GM12878 (cell line): ENCODE measurements around the gene GAB1. TPM values are rescaled to one million over a fixed set of nuclear protein-coding genes. Genes with fewer than 3 reads are reported as not detected.

Experiments used
- ATAC-seq: fragments of 200-7000 bp; cut with Tn5 transposase; 3 replicates; pipeline ENCODE4 v1.9.1; 2020; ENCODE audit warnings: mild to moderate bottlenecking, moderate library complexity
- BruUV-seq: library from RNA; stranded (reverse); fragments of 400-500 nt; replicated peaks from 2 replicates; lab custom pipeline; 2021; lab: Mats Ljungman, UMichigan
- CTCF ChIA-PET: fragments of 300-600 bp; sonication (Branson Sonifier 250); formaldehyde crosslinking; extraction: SDS; loops from one replicate; lab custom pipeline; 2021; ENCODE audit warnings: inconsistent platforms; lab: Yijun Ruan, JAX
- POLR2A ChIA-PET: fragments of 350-600 bp; formaldehyde crosslinking; extraction: SDS; loops from one replicate; lab custom pipeline; 2021; ENCODE audit warnings: inconsistent platforms; lab: Charles Lee
- RAD21 ChIA-PET: fragments of 300-600 bp; sonication (Branson Sonifier 250); formaldehyde crosslinking; loops from one replicate; lab custom pipeline; 2023; ENCODE audit warnings: antibody characterized with exemption; ENCODE audit not compliant: unreplicated experiment; lab: Charles Lee
- SMC1A ChIA-PET: fragments of 300-600 bp; sonication (Branson Sonifier 250); formaldehyde crosslinking; loops from one replicate; lab custom pipeline; 2023; ENCODE audit not compliant: unreplicated experiment, uncharacterized antibody; lab: Charles Lee
- DNase-seq: peaks from one replicate; pipeline ENCODE4 v3.0.0-alpha.2; 2011; ENCODE audit warnings: low read depth, low spot score
- FAIRE-seq: peaks from 3 replicates; lab custom pipeline; 2011; peaks lifted over from hg19 to GRCh38; lab: Jason Lieb, UNC
- H2AFZ ChIP-seq: 2 replicates; pipeline ENCODE4 v1.6.0; 2011; ENCODE audit warnings: low read depth, low read length, control low read depth; ENCODE audit not compliant: control insufficient read depth
- H3K27ac ChIP-seq: 2 replicates; pipeline ENCODE4 v1.5.1; 2011; ENCODE audit warnings: control low read depth; ENCODE audit not compliant: control insufficient read depth, insufficient read depth
- H3K27me3 ChIP-seq, 2 experiments: replicated peaks in 1 of 2; 2 replicates each; pipeline versions ENCODE4 v1.6.0 to v1.6.1; 2011; ENCODE audit warnings: low read length in 1 of 2; ENCODE audit not compliant: control insufficient read depth in 2 of 2, insufficient read depth in 2 of 2
- H3K36me3 ChIP-seq, 2 experiments: 2 replicates each; pipeline ENCODE4 v1.5.1; 2011; ENCODE audit warnings: low read length in 1 of 2; ENCODE audit not compliant: control insufficient read depth in 2 of 2, insufficient read depth in 2 of 2
- H3K4me1 ChIP-seq: 2 replicates; pipeline ENCODE4 v1.6.1; 2011; ENCODE audit warnings: mild to moderate bottlenecking, low read length, moderate library complexity, mixed read lengths; ENCODE audit not compliant: control insufficient read depth, insufficient read depth
- H3K4me2 ChIP-seq: 2 replicates; pipeline ENCODE4 v1.6.0; 2011; ENCODE audit warnings: control low read depth; ENCODE audit not compliant: control insufficient read depth, insufficient read depth
- H3K4me3 ChIP-seq: fragments of 200-600 bp; sonication (generic); 2 replicates; pipeline ENCODE4 v1.5.1; 2016
- H3K79me2 ChIP-seq: 2 replicates; pipeline ENCODE4 v1.6.0; 2011; ENCODE audit warnings: low read length; ENCODE audit not compliant: control insufficient read depth, insufficient read depth
- H3K9ac ChIP-seq: 2 replicates; pipeline ENCODE4 v1.8.0; 2011; ENCODE audit warnings: low read length, control low read depth, mixed read lengths; ENCODE audit not compliant: control insufficient read depth, insufficient read depth
- H3K9me3 ChIP-seq: replicated peaks from 3 replicates; pipeline ENCODE4 v1.5.1; 2011; ENCODE audit warnings: mild to moderate bottlenecking, low read length; ENCODE audit not compliant: control insufficient read depth, insufficient read depth
- H4K20me1 ChIP-seq: 2 replicates; pipeline ENCODE4 v1.6.0; 2011; ENCODE audit not compliant: control insufficient read depth, insufficient read depth
- CBFB ChIP-seq: IDR thresholded peaks from 2 replicates; pipeline ENCODE4 v1.6.1; 2016; ENCODE audit warnings: antibody characterized with exemption, low read depth
- EGR1 ChIP-seq, 2 experiments: IDR thresholded peaks; 1 replicate in 1 of 2; 2 replicates in 1 of 2; pipeline ENCODE4 v1.6.1; 2011 to 2012; ENCODE audit warnings: low read depth in 2 of 2, low read length in 2 of 2, borderline replicate concordance in 1 of 2, mild to moderate bottlenecking in 1 of 2, moderate library complexity in 1 of 2
- EP300 ChIP-seq, 2 experiments: fragments of 150-350 bp in 1 of 2; IDR thresholded peaks; 2 replicates each; pipeline ENCODE4 v1.6.1; 2011 to 2012; ENCODE audit warnings: low read depth in 2 of 2, low read length in 2 of 2, borderline replicate concordance in 1 of 2, improper control_type of control experiment in 1 of 2, inconsistent platforms in 1 of 2; ENCODE audit not compliant: control insufficient read depth in 1 of 2
- FOXM1 ChIP-seq: IDR thresholded peaks from 2 replicates; pipeline ENCODE4 v1.6.1; 2012; ENCODE audit warnings: low read depth, mild to moderate bottlenecking, inconsistent platforms, low read length, moderate library complexity
- KAT2A ChIP-seq: conservative IDR thresholded peaks from 2 replicates; pipeline ENCODE4 v1.6.1; 2011; ENCODE audit warnings: low read depth, low read length; ENCODE audit not compliant: control insufficient read depth
- MLLT1 ChIP-seq: fragments of 450-650 bp; IDR thresholded peaks from 2 replicates; pipeline ENCODE4 v1.6.1; 2016; ENCODE audit warnings: mild to moderate bottlenecking
- NR2C1 ChIP-seq: fragments of 450-650 bp; IDR thresholded peaks from 2 replicates; pipeline ENCODE4 v1.6.1; 2017; ENCODE audit warnings: antibody characterized with exemption, mild to moderate bottlenecking, moderate library complexity
- POLR2AphosphoS5 ChIP-seq: IDR thresholded peaks from 2 replicates; pipeline ENCODE4 v1.6.1; 2011; ENCODE audit warnings: mild to moderate bottlenecking, low read length, inconsistent platforms
- SMAD1 ChIP-seq: fragments of 450-650 bp; IDR thresholded peaks from 2 replicates; pipeline ENCODE4 v1.6.1; 2018; ENCODE audit warnings: mild to moderate bottlenecking, low read depth; ENCODE audit not compliant: partially characterized antibody
- STAT3 ChIP-seq: IDR thresholded peaks from 2 replicates; pipeline ENCODE4 v1.6.1; 2011; ENCODE audit warnings: low read depth, low read length, improper control_type of control experiment
- TARDBP ChIP-seq: IDR thresholded peaks from 2 replicates; pipeline ENCODE4 v1.6.1; 2016; ENCODE audit warnings: borderline replicate concordance
- ZBTB11 ChIP-seq: fragments of 450-650 bp; formaldehyde crosslinking; IDR thresholded peaks from 2 replicates; pipeline ENCODE4 v1.5.0; 2022; ENCODE audit warnings: mild to moderate bottlenecking, missing genetic modification characterization
- ZNF217 ChIP-seq: fragments of 450-650 bp; IDR thresholded peaks from 2 replicates; pipeline ENCODE4 v1.6.1; 2017; ENCODE audit warnings: antibody characterized with exemption, mild to moderate bottlenecking
- ZNF274 ChIP-seq: IDR thresholded peaks from one replicate; pipeline ENCODE4 v1.8.0; 2011; ENCODE audit not compliant: insufficient read length, insufficient read depth
- ZNF384 ChIP-seq: IDR thresholded peaks from 2 replicates; pipeline ENCODE4 v1.6.1; 2012; ENCODE audit warnings: low read depth, mild to moderate bottlenecking, low read length, improper control_type of control experiment, borderline replicate concordance
- WGBS: methylation state at CpG from one replicate; pipeline ENCODE4 v1.1.6; 2016; ENCODE audit warnings: low lambda C conversion rate; ENCODE audit not compliant: insufficient replicate concordance, insufficient coverage; ENCODE audit errors: missing lambda C conversion rate; 5-methylcytosine and 5-hydroxymethylcytosine counted together
- in situ Hi-C: fragments of 300-500 bp; cut with MboI; formaldehyde crosslinking; loops from 9 replicates; pipeline ENCODE4 v1.14.3; 2018; ENCODE audit warnings: mixed read lengths
- intact Hi-C: fragments of 100-400 bp; cut with micrococcal nuclease; formaldehyde crosslinking; loops from one replicate; pipeline ENCODE4 v1.14.2; 2022; ENCODE audit not compliant: unreplicated experiment
- polyA plus RNA-seq, 11 experiments: library from polyadenylated mRNA; depleted of rRNA in 4 of 11; unstranded in 6 of 11; stranded (reverse) in 5 of 11; fragments of >200 nt; fragmentation: Nextera tagmentation in 4 of 11; fragmentation: Illumina TruSeq in 1 of 11; extraction: Ambion mirVana in 4 of 11; extraction: Trizol in 1 of 11; gene quantifications; 1 replicate in 1 of 11; 2 replicates in 10 of 11; pipeline versions ENCODE4 v1.2.1 to v1.2.3, GENCODE V29; 2011 to 2016; ENCODE audit warnings: inconsistent platforms in 2 of 11, missing spikeins in 2 of 11, low read depth in 1 of 11
- total RNA-seq, 4 experiments: library from RNA; depleted of rRNA in 3 of 4; stranded (reverse); fragments of >200 nt in 3 of 4; fragmentation: Illumina TruSeq in 1 of 4; extraction: Trizol in 1 of 4; gene quantifications; 2 replicates each; pipeline versions ENCODE4 v1.2.1 to v1.2.3, GENCODE V29; 2013 to 2021

Gene GAB1
- total and polyA plus RNA-seq, 10 of the 15 experiments (the other 5 are each of a cell fraction or from before 2014, with no cell fraction given), result 0.37 to 5.3 (median 3.2) TPM

- no peak overlapping the region for H3K4me3 ChIP-seq
- peaks cover 30% of the 10 kb centered on the region for H3K4me1 ChIP-seq
- no peak for ATAC-seq
- H3K27me3 ChIP-seq, result peaks cover 0 to 2% of the 10 kb centered on the region in 2 experiments; a peak in 1 of 4 replicates
- H3K9me3 ChIP-seq, result no peaks in the 10 kb centered on the region
- SMC1A ChIA-PET, result interaction anchor here (0.6 to 2.4 kb wide), 6 partner anchors 9 to 442 kb away, joined by 3 to 41 read pairs (median 4); no protein-coding TSS in a partner anchor
- intact Hi-C loops, result no loop called here
- no peak overlapping the region for H3K9ac ChIP-seq
- H3K79me2 ChIP-seq, result no peaks in the 10 kb centered on the region
- no peaks in the 10 kb centered on the region for H3K36me3 ChIP-seq
- TF ChIP-seq EP300 (IDR thresholded peaks at IDR 0.05; ENCODE audit: borderline replicate concordance in 1 of 2, control insufficient read depth in 1 of 2, low read depth in 2 of 2, low read length in 2 of 2) (no peak), ZNF217 (no peak), ZNF274 (no peak), STAT3 (no peak), KAT2A (no peak), TARDBP (no peak), SMAD1 (no peak), ZNF384 (no peak), CBFB (no peak), MLLT1 (no peak), FOXM1 (no peak), ZBTB11 (CRISPR knock-in tag) (no peak), NR2C1 (no peak), POLR2AphosphoS5 (no peak), EGR1 (IDR thresholded peaks at IDR 0.05; ENCODE audit: borderline replicate concordance in 1 of 2, low read depth in 2 of 2, low read length in 2 of 2) (no peak)
- POLR2A ChIA-PET, result interaction anchor here (0.6 to 2.7 kb wide), 4 partner anchors 8 to 1039 kb away, joined by 3 to 19 read pairs (median 3); no protein-coding TSS in a partner anchor
- CTCF ChIA-PET, result interaction anchor here (0.9 to 1.8 kb wide), 4 partner anchors 11 to 71 kb away, joined by 3 to 7 read pairs (median 4); no protein-coding TSS in a partner anchor
- in situ Hi-C loops, result no loop called here
- no peaks in the 10 kb centered on the region for H4K20me1 ChIP-seq
- FAIRE-seq, result no peak
- no peak for DNase-seq
- BruUV-seq, result no TSS peak
- RAD21 ChIA-PET, result interaction anchor here (1.2 to 2.5 kb wide), 3 partner anchors 11 to 65 kb away, joined by 6 to 14 read pairs (median 10); no protein-coding TSS in a partner anchor
- no peak overlapping the region; the same call in 1 of the 2 replicates for H2AFZ ChIP-seq
- H3K4me2 ChIP-seq, result no peak overlapping the region
- H3K27ac ChIP-seq, result no peak overlapping the region
- WGBS, result 100% methylated on average over 3 of the region's 3 CpGs
Observed at GRCh38 chr4:143406523-143406922, 69.8 kb downstream of the GAB1 start.
